HepG2 (cell line): ENCODE measurements around the gene SDCCAG8. TPM values are rescaled to one million over a fixed set of nuclear protein-coding genes. Genes with fewer than 3 reads are reported as not detected.

Source experiments
- ATAC-seq: fragments of 200-7000 bp; cut with Tn5 transposase; 3 replicates; pipeline ENCODE4 v1.9.1; 2020; ENCODE audit warnings: mild to moderate bottlenecking, moderate library complexity
- BruUV-seq: library from RNA; stranded (reverse); fragments of 400-500 nt; replicated peaks from 2 replicates; lab custom pipeline; 2021; lab: Mats Ljungman, UMichigan
- CTCF ChIA-PET: fragments of 300-600 bp; formaldehyde crosslinking; extraction: SDS; loops from one replicate; lab custom pipeline; 2021; ENCODE audit warnings: low total read pairs, inconsistent platforms, low intra/inter-chr PET ratio; lab: Yijun Ruan, JAX
- POLR2A ChIA-PET: fragments of 350-600 bp; sonication (Branson Sonifier 250); formaldehyde crosslinking; loops from one replicate; lab custom pipeline; 2020; ENCODE audit warnings: antibody characterized with exemption, inconsistent platforms; lab: Yijun Ruan, JAX
- DNase-seq: peaks from one replicate; pipeline ENCODE4 v3.0.0-alpha.2; 2015; ENCODE audit warnings: low spot score
- FAIRE-seq: peaks from 3 replicates; lab custom pipeline; 2011; peaks lifted over from hg19 to GRCh38; lab: Jason Lieb, UNC
- H2AFZ ChIP-seq: one replicate; pipeline ENCODE4 v1.6.1; 2011; ENCODE audit warnings: low read length, inconsistent platforms
- H3K27ac ChIP-seq: fragments of 300-600 bp; 3 replicates; pipeline ENCODE4 v1.8.0; 2011; ENCODE audit warnings: mixed run types, mild to moderate bottlenecking, mixed read lengths, low read length, inconsistent platforms; ENCODE audit not compliant: insufficient read depth; ENCODE audit errors: extremely low read length
- H3K27me3 ChIP-seq, 2 experiments: fragments of 200-600 bp in 1 of 2; 2 replicates in 1 of 2; 3 replicates in 1 of 2; pipeline versions ENCODE4 v1.6.0 to v1.8.0; 2011; ENCODE audit warnings: low read length in 2 of 2, mild to moderate bottlenecking in 2 of 2, moderate library complexity in 2 of 2, inconsistent platforms in 1 of 2; ENCODE audit not compliant: insufficient read depth in 2 of 2, control insufficient read depth in 1 of 2
- H3K36me3 ChIP-seq, 2 experiments: fragments of 200-600 bp in 1 of 2; replicated peaks in 1 of 2; 2 replicates in 1 of 2; 3 replicates in 1 of 2; pipeline versions ENCODE4 v1.5.1 to v1.8.0; 2011; ENCODE audit warnings: low read length in 2 of 2, inconsistent platforms in 1 of 2; ENCODE audit not compliant: insufficient read depth in 2 of 2, control insufficient read depth in 1 of 2
- H3K4me1 ChIP-seq: 2 replicates; pipeline ENCODE4 v1.5.1; 2012; ENCODE audit warnings: low read length, inconsistent platforms; ENCODE audit not compliant: insufficient read depth
- H3K4me2 ChIP-seq: 2 replicates; pipeline ENCODE4 v1.6.0; 2011; ENCODE audit warnings: low read depth, low read length, inconsistent platforms
- H3K4me3 ChIP-seq, 3 experiments: fragments of 200-600 bp in 1 of 3; sonication (generic), shearing (Covaris generic) in 1 of 3; replicated peaks in 1 of 3; 2 replicates each; pipeline ENCODE4 v1.5.1; 2011 to 2016; ENCODE audit warnings: low read length in 3 of 3, inconsistent platforms in 2 of 3, low read depth in 2 of 3, mild to moderate bottlenecking in 2 of 3, control low read depth in 1 of 3, mixed read lengths in 1 of 3; ENCODE audit not compliant: insufficient read depth in 1 of 3
- H3K79me2 ChIP-seq: one replicate; pipeline ENCODE4 v1.6.1; 2011; ENCODE audit warnings: low read length, inconsistent platforms; ENCODE audit not compliant: insufficient read depth
- H3K9ac ChIP-seq: 2 replicates; pipeline ENCODE4 v1.6.0; 2011; ENCODE audit warnings: mild to moderate bottlenecking, low read depth, low read length, inconsistent platforms; ENCODE audit not compliant: insufficient read depth
- H3K9me3 ChIP-seq: 2 replicates; pipeline ENCODE4 v1.5.1; 2012; ENCODE audit warnings: mild to moderate bottlenecking, low read length
- H4K20me1 ChIP-seq: 2 replicates; pipeline ENCODE4 v1.6.0; 2011; ENCODE audit warnings: inconsistent platforms, mild to moderate bottlenecking, low read length, moderate library complexity; ENCODE audit not compliant: insufficient read depth
- BORCS8-MEF2B ChIP-seq: sonication (generic); formaldehyde crosslinking; IDR thresholded peaks from 2 replicates; pipeline ENCODE4 v1.8.0; 2022; ENCODE audit warnings: mild to moderate bottlenecking, missing genetic modification reagents
- GABPA ChIP-seq, 2 experiments: IDR thresholded peaks; 2 replicates each; pipeline ENCODE4 v1.6.1; 2011 to 2016; ENCODE audit warnings: low read depth in 2 of 2, low read length in 1 of 2, missing biosample characterization in 1 of 2, missing genetic modification characterization in 1 of 2
- KAT7 ChIP-seq: IDR thresholded peaks from 2 replicates; pipeline ENCODE4 v1.6.1; 2018; ENCODE audit warnings: borderline replicate concordance, missing compliant biosample characterization
- NCOA1 ChIP-seq: sonication (generic); formaldehyde crosslinking; IDR thresholded peaks from 2 replicates; pipeline ENCODE4 v1.9.0; 2021; ENCODE audit warnings: missing genetic modification reagents
- PBX2 ChIP-seq: IDR thresholded peaks from 2 replicates; pipeline ENCODE4 v1.6.1; 2016; ENCODE audit warnings: control low read depth
- POLR2AphosphoS5 ChIP-seq: IDR thresholded peaks from 2 replicates; pipeline ENCODE4 v1.6.1; 2012; ENCODE audit warnings: low read depth, low read length
- RXRA ChIP-seq: sonication (generic); formaldehyde crosslinking; IDR thresholded peaks from 2 replicates; pipeline ENCODE4 v1.5.1; 2020; ENCODE audit warnings: missing genetic modification reagents
- SMAD3 ChIP-seq: sonication (generic); formaldehyde crosslinking; IDR thresholded peaks from 2 replicates; pipeline ENCODE4 v1.4.0; 2020; ENCODE audit warnings: missing genetic modification reagents
- SRSF4 ChIP-seq: fragments of 200-400 bp; formaldehyde crosslinking; IDR thresholded peaks from one replicate; pipeline ENCODE4 v1.6.1; 2018; ENCODE audit warnings: mild to moderate bottlenecking, low read depth, low read length, moderate library complexity; ENCODE audit not compliant: poor library complexity, severe bottlenecking
- ZBTB3 ChIP-seq: sonication (generic); formaldehyde crosslinking; IDR thresholded peaks from 2 replicates; pipeline ENCODE4 v1.4.0; 2020; ENCODE audit warnings: low read depth, mild to moderate bottlenecking, moderate library complexity, missing genetic modification reagents, borderline replicate concordance
- ZBTB8A ChIP-seq: sonication (generic); formaldehyde crosslinking; IDR thresholded peaks from 2 replicates; pipeline ENCODE4 v1.4.0; 2020; ENCODE audit warnings: mild to moderate bottlenecking, low read depth, missing genetic modification reagents, borderline replicate concordance
- ZFP41 ChIP-seq: sonication (generic); formaldehyde crosslinking; IDR thresholded peaks from 2 replicates; pipeline ENCODE4 v1.4.0; 2020; ENCODE audit warnings: mild to moderate bottlenecking, missing genetic modification reagents, borderline replicate concordance
- ZNF234 ChIP-seq: sonication (generic); formaldehyde crosslinking; conservative IDR thresholded peaks from 2 replicates; pipeline ENCODE4 v1.5.1; 2020; ENCODE audit warnings: mild to moderate bottlenecking, missing genetic modification reagents
- ZNF446 ChIP-seq: sonication (generic); formaldehyde crosslinking; IDR thresholded peaks from 2 replicates; pipeline ENCODE4 v1.5.0; 2020; ENCODE audit warnings: mild to moderate bottlenecking, missing genetic modification reagents
- ZNF639 ChIP-seq: conservative IDR thresholded peaks from 2 replicates; pipeline ENCODE4 v1.6.1; 2018; ENCODE audit warnings: missing genetic modification reagents
- ZNF644 ChIP-seq: IDR thresholded peaks from 2 replicates; pipeline ENCODE4 v1.6.1; 2016; ENCODE audit warnings: low read depth
- ZNF709 ChIP-seq: sonication (generic); formaldehyde crosslinking; IDR thresholded peaks from 2 replicates; pipeline ENCODE4 v1.5.0; 2020; ENCODE audit warnings: mild to moderate bottlenecking, missing genetic modification reagents
- WGBS: methylation state at CpG from one replicate; pipeline ENCODE4 v1.1.6; 2017; ENCODE audit warnings: low lambda C conversion rate; 5-methylcytosine and 5-hydroxymethylcytosine counted together
- in situ Hi-C: cut with HindIII; loops from 2 replicates; pipeline ENCODE4 v1.10.0; 2017; ENCODE audit warnings: low pct_unique_long_range_greater_than_20kb; ENCODE audit not compliant: extremely low pct_ligation_motif_present
- intact Hi-C: fragments of 100-400 bp; cut with micrococcal nuclease; formaldehyde crosslinking; loops from one replicate; pipeline ENCODE4 v1.10.0; 2022; ENCODE audit not compliant: unreplicated experiment
- polyA plus RNA-seq, 8 experiments: library from polyadenylated mRNA; depleted of rRNA in 3 of 8; stranded (reverse) in 7 of 8; unstranded in 1 of 8; fragments of >200 nt; fragmentation: Illumina TruSeq in 4 of 8; extraction: Trizol in 4 of 8; gene quantifications; 2 replicates each; pipeline versions ENCODE4 v1.2.1 to v1.2.3, GENCODE V29; 2011 to 2016; ENCODE audit warnings: low read depth in 4 of 8, missing spikeins in 1 of 8, mixed read lengths in 1 of 8; ENCODE audit not compliant: insufficient read depth in 1 of 8
- total RNA-seq, 5 experiments: library from RNA; depleted of rRNA; stranded (reverse); fragments of >200 nt; fragmentation: Illumina TruSeq; extraction: Trizol; gene quantifications; 2 replicates each; pipeline ENCODE4 v1.2.3, GENCODE V29; 2016; ENCODE audit warnings: low read depth in 1 of 5

Gene SDCCAG8
- total and polyA plus RNA-seq, 2 of the 13 experiments (the other 11 are each of a cell fraction or from before 2014, with no cell fraction given), result 9.5 to 13.4 TPM

- TF ChIP-seq BORCS8-MEF2B (CRISPR knock-in tag), result no peak
- TF ChIP-seq PBX2 (CRISPR knock-in tag), result no peak
These were observed 90.6 kb downstream of the SDCCAG8 start (continued) for GRCh38 chr1:243346468-243346867.

- in situ Hi-C loops (loop anchor here (10.0 to 25.0 kb wide), 2 partner anchors 396 to 886 kb away; no protein-coding TSS in a partner anchor), intact Hi-C loops (loop anchor here (10.0 kb wide), 1 partner anchor 156 kb away; no protein-coding TSS in a partner anchor)
- TF ChIP-seq ZBTB8A (CRISPR knock-in tag) (no peak), ZNF709 (CRISPR knock-in tag) (no peak), POLR2AphosphoS5 (no peak), ZNF644 (CRISPR knock-in tag) (no peak), SMAD3 (CRISPR knock-in tag) (no peak), ZNF234 (CRISPR knock-in tag) (no peak), SRSF4 (no peak), KAT7 (CRISPR knock-in tag) (no peak), ZFP41 (CRISPR knock-in tag) (no peak), ZNF446 (no peak), RXRA (CRISPR knock-in tag) (no peak), ZNF639 (no peak), GABPA (IDR thresholded peaks at IDR 0.05; ENCODE audit: low read depth, low read length) (no peak), GABPA (CRISPR knock-in tag; IDR thresholded peaks at IDR 0.05; ENCODE audit: low read depth) (no peak), ZBTB3 (no peak), NCOA1 (no peak)
- ChIA-PET CTCF (no interaction called here), POLR2A (no interaction called here)
- no peak overlapping the region for H3K4me2 ChIP-seq
- over 99% methylated on average over 10 of the region's 11 CpGs for WGBS
- BruUV-seq, result no TSS peak
- no peaks in the 10 kb centered on the region; a peak in 1 of 5 replicates for H3K27me3 ChIP-seq
- no peaks in the 10 kb centered on the region for H3K4me1 ChIP-seq
- H3K79me2 ChIP-seq, result no peaks in the 10 kb centered on the region
- H3K27ac ChIP-seq, result no peak overlapping the region
- no peak overlapping the region for H2AFZ ChIP-seq
- no peak overlapping the region for H3K4me3 ChIP-seq
- H4K20me1 ChIP-seq, result no peaks in the 10 kb centered on the region
- no peaks in the 10 kb centered on the region for H3K36me3 ChIP-seq
- H3K9me3 ChIP-seq, result no peaks in the 10 kb centered on the region
- ATAC-seq, result no peak
- H3K9ac ChIP-seq, result no peak overlapping the region
- DNase-seq, result no peak
- no peak for FAIRE-seq
These were observed 92.5 kb downstream of the SDCCAG8 start for GRCh38 chr1:243348331-243348730.
